Measurements from ENCODE around the gene GPR146.
"Not testable (repeated sequence)": the region's sequence is repeated elsewhere in the genome, so short reads cannot be mapped to it uniquely, and the experiment has no call there.

The GPR146 gene

GRCh38 chr7:1044189-1045068 is at the start of gene GPR146:
TSS of gene GPR146 (plus strand) at chr7:1044546. CDS start at chr7:1057516, 12,970 bp downstream.
- DNase-seq = peak; percentile 97

GRCh38 chr7:994592-995308 is 49.6 kb upstream of the GPR146 start:
- no peak for DNase-seq

GRCh38 chr7:995571-995970 is 48.8 kb upstream of the GPR146 start:
- no peak for DNase-seq

GRCh38 chr7:996079-996872 is 48.1 kb upstream of the GPR146 start:
- no peak for DNase-seq

GRCh38 chr7:997404-998395 is 46.6 kb upstream of the GPR146 start:
- no peak for DNase-seq

- no peak for DNase-seq
Observed at GRCh38 chr7:999149-999879, 45.0 kb upstream of the GPR146 start.

- no peak for DNase-seq
Observed at GRCh38 chr7:999941-1000935, 44.1 kb upstream of the GPR146 start.

GRCh38 chr7:1001069-1001770 is 43.1 kb upstream of the GPR146 start:
- peak; percentile 52 for DNase-seq

GRCh38 chr7:1002026-1002425 is 42.3 kb upstream of the GPR146 start:
- not testable (repeated sequence) for DNase-seq

- not testable (repeated sequence) for DNase-seq
Observed at GRCh38 chr7:1002445-1002844, 41.9 kb upstream of the GPR146 start.

GRCh38 chr7:1004018-1004852 is 40.1 kb upstream of the GPR146 start:
- no peak for DNase-seq

- no peak for DNase-seq
Observed at GRCh38 chr7:1005303-1005702, 39.0 kb upstream of the GPR146 start.

GRCh38 chr7:1007901-1008300 is 36.4 kb upstream of the GPR146 start:
- no peak for DNase-seq

GRCh38 chr7:1008733-1009363 is 35.5 kb upstream of the GPR146 start:
- no peak for DNase-seq

- no peak for DNase-seq
Observed at GRCh38 chr7:1009747-1010146, 34.6 kb upstream of the GPR146 start.

GRCh38 chr7:1010226-1010625 is 34.1 kb upstream of the GPR146 start:
- DNase-seq = no peak

GRCh38 chr7:1011297-1012003 is 32.9 kb upstream of the GPR146 start:
- no peak for DNase-seq

All from hematopoietic multipotent progenitor cell treated with erythropoietin and hydrocortisone succinate and interleukin-3 and kit ligand, for 6 days (in vitro differentiated cells).